NCI-H2029 (cell line): ENCODE data around the gene SORCS2.

Experiments used
- DNase-seq: peaks from one replicate; lab custom pipeline; 2025; lab: John Stamatoyannopoulos, UW

SORCS2 gene

DNA sequence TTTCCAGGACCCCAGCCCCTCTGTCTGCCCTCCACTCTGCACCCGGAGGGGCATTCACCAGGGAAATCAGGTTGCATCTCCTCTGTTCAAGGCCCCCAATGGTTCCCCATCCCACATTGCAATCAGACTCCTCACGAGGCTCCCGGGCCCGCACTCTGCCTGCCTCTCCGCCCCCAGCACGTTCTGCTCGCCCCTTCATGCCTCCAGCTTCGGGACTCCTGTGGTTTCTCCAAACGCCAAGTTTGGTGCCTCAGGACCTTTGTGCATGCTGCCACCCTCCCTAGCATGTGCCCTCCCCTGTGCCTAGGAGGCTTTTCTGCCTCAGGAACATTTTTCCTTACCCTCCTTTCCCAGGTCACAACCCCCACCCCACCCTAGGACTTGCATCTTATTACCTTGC is 426.0 kb downstream of the SORCS2 start:
- no peak for DNase-seq

DNA sequence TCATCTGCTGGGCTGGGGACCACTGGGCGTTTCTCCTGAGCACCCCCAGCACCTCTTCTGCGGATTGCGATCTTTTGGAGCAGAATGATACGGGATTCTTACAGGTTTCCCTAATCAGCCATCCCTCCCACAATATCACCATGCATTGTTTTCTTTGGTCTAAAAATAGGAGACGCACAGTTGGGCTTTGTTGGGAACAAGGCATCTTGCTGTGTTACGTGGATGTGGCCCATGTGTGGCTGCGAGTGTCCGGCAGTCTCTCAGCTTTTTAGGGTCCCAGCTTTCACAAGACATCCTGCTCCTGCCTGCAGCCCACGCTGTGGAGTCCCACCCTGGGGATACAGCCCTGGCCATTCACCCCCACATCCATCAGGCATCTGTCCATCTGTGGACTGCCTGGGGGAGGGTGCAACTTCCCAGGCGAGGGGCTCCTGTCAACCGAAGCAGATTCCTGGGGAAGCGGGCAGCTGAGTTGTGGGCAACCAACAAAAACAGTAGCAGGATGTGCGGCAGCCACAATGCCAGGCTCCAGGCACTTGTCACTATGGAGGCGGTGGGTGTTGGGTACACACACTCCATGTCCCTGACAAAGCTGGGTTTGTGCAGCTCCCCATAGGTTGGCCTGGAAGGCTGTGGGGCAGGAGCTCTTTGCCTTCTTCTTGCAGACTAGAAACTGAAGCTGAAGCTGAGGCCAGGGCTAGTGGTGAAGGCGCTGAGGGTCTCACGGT is 427.9 kb downstream of the SORCS2 start:
- no peak for DNase-seq

DNA sequence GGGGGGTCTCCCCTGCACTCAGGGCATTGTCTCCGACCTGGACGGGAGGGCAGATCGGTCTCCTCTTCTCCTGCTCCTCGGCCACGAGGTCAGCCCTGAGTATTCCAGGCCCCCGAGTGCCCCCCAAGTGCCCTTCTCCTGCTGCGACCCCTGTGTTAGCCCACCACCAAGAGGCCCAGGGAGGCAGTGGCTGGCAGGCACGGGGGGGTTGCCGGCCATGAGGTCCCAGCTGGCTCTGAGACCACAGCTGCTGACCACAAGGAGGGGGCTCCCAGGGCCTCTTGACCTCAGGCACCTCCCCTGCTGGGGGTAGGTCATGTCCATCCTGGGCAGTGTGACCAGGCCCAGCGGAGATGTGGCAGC is 428.5 kb downstream of the SORCS2 start:
- DNase-seq, result no peak

DNA sequence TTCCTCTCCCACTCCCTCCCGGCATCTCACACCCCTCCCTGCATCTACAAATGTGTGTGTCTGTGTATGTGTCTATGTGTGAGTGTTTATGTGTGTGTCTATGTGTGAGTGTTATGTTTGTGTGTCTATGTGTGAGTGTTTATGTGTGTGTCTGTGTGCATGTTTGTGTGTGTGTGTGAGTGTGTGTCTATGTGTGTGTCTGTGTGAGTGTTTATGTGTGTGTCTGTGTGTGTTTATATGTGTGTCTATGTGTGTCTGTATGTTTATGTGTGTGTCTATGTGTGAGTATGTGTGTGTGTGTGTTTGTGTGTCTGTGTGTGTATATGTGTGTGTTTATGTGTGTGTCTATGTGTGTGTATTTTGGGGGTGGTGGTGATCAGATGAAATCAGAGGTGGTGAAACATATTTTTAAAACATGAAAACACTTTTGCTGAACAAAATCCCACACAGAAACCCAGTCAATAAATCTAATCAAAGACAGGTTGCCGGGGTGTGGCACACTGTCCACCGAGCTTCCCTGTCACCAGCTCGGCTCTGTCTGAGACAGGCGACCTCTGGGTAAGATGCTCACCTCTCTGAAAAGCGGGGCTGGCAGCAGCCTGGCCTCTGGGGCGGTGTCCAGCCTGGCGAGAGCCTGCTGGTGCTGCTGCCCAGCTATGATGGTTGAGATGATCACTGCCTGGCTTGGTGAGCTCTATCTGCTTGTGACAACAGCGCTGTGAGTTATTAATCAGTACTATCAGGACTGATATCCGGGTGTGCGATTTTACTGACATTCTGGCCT is 429.1 kb downstream of the SORCS2 start:
- DNase-seq, result no peak

DNA sequence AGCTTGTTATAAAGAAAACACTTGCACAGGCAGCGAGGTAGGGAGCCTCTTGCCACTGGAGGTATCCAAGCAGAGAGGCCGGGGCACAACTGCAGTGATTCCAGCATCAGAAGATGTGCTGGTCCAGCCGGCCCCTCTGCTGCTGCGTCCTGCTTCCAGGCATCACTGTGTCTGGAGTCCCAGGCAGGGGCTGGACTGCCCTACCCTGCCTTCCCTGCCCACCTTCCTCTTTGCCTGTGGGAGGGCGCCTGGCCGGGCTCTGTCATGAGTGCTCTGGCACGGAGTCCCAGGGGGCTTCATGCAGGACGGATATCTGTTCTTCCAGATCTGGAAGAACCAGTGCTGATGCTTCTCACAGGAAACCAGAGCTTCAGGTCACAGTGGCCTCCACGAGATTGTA is 430.0 kb downstream of the SORCS2 start:
- no peak for DNase-seq

DNA sequence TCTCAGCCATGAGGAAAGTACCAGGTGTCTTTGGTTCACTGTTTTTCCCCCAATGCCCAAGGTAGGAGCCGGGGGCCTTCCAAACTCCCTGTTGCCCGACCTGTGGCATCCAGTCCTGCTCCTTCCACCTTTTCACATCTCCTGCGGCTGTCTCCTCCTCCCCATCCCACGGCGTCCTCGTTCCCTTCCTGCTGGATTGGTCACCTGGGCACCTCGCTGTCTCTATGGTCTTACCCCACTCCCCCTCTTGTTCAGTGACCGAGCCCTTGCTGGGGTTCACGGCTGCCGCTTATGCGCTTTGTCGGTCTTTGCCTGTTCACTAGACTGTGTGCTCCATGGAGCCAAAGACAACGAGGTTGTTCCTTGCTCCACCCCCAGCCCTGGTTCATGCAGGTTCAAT is 431.1 kb downstream of the SORCS2 start:
- no peak for DNase-seq

DNA sequence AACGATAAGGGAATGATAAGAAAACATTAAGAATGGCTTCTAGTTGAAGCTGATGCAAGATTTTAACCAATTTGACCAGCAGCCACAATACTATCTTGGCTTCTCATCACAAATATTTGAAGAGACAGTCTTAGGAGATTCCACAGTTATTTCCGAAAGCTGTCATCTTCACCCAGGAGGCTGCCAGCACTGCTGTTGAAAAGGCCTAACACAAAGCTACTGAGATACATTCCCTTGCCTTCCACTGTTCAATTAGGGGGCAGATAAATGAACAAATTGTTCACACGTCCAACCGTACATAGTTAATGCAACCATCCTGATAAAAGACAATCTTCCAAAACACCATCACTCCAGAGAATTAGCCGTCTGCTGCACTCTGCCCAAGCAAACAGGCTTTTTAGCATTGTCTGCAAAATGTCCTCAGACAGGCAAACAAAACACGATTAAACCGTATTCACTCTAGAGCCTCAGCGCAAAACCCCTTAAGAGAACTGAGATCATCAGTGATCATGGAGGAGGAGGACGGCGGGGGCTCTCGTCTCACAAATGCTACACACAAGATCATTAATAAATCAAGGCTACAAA is 432.1 kb downstream of the SORCS2 start:
- peak; percentile 47 for DNase-seq

DNA sequence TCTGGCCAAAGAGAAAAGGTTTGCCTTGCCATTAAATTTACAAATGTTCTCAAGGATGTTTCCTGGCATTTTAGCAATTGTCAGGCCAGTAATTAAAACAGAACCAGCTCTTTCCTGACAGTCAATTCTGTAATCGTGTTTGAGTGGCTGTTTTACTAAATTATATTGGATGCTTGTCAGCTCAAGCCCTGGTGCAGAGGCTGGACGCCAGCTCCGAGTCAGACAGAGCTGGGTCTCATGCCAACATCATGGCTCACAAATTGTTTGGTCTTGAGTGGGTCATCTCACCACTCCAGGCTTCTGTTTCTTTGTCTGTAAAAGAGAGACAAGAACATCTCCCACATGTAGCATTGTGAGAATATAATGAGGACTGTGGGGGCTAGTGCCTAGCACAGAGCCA is 432.7 kb downstream of the SORCS2 start:
- peak; percentile 63 for DNase-seq

DNA sequence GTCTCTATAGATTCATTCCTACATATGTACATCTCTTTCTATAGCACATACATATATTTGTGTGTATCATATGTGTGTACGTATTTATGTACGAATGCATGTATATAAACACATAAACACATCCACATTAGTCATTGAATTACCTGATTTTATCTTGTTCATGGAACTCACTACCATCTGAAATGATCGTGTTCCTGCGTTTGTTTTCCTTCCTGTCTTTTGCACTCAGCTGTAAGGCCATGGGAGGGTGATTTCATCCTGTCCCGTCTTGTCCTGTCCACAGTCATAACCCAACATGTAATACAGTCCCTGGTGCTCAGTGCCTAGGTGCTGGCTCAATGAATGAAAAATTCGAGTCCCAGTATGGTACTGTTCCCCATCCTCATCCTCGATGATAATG is 434.2 kb downstream of the SORCS2 start:
- no peak for DNase-seq

DNA sequence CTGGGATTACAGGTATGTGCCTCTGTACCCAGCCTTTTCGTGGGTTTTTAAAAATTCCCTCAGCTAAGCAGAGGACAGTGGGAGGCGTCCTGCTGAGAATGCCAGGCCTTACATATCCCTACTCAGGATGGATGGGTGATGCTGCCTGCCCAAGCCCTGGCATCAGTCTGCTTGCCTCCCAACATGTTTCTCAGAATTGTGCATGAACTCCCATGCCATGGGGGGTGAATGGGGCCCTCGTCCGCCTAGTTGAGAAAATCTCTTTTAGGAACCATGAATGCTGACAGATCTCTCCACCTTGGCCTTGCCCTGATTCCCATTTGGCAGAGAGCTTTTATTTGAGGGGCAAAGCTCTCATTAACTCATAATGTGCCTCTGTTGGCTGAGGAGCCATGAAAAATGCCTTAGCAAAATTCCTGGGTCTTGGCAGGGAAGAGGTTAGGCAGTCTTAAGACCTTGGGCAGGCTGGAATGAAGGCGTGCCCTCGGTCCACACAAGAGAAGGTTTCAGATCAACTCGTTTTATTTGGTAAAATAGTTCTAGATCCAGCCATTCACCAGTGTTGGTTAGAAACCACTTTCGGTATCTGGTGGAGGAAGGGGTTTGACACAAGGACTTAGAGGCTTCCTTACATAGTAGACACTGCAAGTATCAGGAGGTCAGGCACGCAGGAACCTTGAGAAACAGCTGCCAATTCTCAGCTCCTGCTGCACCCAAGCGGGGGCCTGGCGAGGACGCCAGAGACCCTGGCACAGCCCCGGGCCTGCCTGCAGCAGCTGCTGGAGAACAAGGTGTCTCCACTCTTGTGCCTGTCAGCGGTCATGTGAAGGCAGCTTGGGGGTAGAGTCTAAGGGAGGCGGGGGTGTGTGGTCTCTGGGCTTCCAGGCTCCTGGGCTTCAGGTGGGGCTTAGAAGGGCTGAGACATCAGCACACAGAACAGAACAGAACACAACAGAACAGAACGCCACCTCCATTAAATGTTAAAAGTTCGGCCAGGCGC is 435.2 kb downstream of the SORCS2 start:
- no peak for DNase-seq

DNA sequence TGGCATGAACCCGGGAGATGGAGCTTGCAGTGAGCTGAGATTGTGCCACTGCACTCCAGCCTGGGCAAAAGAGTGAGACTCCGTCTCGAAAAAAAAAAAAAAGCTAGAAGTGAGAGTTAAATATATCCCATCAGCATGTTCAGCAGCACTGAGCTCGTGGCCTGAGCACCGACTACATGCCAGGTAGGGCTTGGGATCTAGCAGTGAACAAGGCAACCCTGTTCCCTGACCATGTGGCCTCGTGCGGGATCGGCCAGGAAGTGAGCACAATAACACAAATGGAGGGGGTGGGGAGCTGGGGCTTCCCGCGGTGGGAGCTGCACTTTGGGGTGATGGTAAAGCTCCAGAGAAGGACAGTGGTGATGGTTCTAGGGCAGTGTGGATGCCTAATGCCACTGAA is 436.1 kb downstream of the SORCS2 start:
- no peak for DNase-seq

DNA sequence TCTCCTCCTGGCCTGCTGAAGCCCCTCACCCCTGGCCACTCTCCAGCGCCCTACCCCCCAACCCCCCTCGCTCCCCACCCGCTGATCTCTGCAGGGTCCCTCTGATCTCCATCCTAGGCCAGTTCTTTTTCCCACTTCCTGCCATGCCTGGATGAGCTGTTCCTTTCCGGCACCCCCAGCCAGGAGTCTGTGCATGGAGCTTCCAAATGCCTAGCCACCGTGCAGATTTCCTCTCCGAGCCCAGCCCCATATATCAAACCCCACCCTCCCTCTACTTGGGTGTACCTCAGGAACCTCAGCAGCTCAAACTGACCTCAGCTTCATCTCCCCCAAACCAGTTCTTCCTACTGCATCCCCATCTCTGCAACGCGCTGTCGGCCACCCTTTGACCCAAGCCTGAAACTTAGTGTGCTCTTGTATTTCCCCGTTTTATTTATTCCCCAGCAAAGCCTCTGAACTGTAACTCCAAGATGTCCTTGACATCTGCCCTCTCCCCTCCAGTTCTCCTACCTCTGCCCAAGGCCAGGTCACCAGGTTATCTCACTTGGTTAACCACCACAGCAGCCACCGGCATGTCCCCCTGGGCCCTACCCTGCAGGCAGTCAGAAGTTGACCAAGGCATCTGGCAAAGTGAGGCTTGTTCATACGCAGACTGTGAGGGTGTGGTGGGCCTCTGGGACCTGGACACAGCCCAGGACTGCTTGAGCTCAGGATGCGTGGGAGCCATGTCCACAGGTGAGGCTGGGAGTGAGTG is 437.3 kb downstream of the SORCS2 start:
- DNase-seq, result no peak

DNA sequence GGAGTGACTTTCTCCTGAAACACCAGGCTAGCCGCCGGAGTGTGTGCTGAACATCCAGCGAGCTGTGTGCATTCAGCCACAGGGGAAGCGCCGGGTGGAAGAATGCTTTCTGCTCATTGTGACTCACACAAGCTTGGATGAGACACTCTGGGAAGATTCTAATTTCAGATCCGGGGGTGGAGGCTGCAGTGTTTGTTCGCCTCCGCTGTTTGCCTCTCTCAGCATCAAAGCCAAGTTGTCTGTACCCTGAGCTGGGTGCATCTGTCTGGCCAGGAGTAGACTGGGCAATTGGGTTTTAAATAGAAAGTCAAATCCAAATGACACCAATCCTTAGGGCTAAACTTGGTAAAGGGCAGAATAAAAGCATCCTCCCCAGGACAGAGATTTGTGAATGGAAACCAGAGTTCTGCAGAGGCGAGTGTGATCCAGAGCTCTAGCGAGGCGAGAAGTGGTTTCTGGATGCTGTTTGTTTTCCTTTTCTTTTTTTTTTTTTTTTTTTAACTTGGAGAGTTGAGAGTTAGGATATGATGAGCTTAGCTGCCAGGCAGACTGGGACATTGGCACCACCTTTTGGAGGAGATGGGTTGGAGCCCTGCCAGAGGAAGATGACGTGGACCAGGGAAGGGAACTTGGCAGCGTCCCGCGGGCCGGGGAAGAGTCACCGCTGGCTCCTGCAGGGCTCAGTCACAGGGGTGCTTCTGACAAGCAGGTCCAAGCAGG is 438.4 kb downstream of the SORCS2 start:
- DNase-seq, result peak; percentile 42

DNA sequence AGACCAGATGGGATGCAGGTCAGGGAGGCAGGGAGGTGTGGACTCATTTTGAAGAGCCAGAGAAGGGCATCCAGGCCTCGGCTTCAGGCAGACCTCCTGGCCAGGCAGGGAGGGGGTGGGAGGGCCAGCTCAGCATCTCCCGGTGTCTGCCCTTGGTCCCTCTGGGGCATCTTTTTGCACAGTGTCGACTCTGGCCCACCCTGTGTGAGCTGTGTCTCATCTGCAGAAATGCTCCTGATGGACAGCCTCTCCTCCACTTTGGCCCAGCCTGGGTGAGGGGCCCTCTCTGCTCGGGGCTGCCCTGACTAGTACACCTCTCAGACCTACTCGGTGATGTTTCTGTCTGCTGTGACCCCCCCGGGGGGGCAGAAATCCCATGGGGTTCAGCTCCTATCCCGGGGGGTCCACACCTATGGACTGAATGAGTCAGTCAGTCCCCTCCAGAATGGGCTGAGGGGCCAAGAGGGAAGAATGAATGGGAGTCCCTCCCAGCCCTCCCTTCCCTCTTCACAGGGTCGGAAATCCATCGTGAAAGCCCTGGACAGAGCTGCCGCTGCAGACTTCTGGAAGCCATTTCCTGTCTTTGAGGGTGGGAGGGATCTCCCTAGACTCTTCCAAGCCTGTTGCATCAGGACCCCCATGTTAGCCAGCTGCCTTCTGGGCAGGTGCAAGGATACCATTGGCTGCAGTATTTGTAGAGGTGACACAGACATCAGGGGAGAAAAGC is 439.1 kb downstream of the SORCS2 start:
- no peak for DNase-seq

DNA sequence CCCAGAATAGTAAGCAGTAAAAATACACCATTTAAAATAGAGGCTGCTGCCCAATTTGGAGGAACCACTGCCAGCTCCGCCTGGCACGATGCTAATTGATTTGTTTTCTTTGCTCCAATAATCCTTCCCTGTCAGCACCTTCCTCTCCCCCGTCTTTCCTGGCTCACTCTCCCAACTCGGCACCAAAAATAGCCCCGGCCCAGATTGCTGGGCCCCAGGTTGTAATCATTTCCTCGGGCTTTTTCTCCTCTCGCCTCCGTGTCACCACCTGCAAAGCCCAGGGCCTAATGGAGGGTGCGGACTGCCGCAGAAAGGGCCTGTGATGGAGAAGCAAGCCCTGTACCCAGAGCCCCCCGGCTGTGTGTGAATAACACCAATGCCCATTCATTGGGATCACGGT is 440.0 kb downstream of the SORCS2 start:
- no peak for DNase-seq

DNA sequence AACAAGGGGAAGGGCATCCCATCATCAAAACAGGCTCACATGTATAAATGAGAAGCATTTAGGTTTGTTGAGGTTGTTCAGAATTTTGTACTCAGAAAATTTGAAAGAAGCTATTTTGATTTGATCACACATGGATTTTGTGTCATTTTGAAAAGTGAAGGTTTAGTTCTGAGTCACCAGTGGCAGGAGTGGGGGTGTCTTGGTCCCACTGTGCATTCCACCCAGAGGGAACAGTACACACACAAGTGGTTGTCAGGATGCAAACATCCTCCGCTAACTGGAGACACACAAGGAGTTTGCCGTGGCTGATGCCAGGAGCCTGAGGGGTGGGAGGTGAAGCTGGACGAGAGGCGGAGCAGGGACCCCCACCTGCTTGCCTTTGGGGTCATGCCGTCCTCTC is 440.6 kb downstream of the SORCS2 start:
- no peak for DNase-seq

DNA sequence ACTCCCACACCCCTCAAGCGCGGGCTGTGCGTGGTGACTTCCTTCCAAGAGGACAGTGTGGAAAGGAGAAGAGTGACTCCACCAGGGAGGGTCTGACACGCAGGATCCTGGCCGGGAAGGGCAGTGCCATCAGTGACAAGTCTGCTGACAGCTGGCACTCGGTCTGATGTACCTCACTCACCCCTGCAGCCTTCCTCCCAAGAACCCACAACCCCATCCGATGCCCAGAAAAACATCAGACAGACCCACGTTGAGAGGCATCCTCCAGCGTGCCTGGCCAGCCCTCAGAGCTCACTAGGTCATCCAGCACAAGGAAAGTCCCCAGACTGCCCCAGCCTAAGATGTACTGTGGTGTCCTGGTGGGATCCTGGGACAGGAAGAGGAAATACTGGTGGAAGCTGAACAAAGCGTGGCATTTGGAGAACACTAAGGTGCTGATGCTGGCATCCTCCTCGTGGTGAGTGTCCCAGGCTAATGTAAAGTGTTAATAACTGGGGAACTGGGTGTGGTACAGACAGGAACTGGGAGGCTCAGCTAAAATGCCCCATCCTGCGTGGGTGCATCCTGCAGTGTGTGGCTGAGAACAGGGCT is 442.4 kb downstream of the SORCS2 start:
- DNase-seq, result no peak

DNA sequence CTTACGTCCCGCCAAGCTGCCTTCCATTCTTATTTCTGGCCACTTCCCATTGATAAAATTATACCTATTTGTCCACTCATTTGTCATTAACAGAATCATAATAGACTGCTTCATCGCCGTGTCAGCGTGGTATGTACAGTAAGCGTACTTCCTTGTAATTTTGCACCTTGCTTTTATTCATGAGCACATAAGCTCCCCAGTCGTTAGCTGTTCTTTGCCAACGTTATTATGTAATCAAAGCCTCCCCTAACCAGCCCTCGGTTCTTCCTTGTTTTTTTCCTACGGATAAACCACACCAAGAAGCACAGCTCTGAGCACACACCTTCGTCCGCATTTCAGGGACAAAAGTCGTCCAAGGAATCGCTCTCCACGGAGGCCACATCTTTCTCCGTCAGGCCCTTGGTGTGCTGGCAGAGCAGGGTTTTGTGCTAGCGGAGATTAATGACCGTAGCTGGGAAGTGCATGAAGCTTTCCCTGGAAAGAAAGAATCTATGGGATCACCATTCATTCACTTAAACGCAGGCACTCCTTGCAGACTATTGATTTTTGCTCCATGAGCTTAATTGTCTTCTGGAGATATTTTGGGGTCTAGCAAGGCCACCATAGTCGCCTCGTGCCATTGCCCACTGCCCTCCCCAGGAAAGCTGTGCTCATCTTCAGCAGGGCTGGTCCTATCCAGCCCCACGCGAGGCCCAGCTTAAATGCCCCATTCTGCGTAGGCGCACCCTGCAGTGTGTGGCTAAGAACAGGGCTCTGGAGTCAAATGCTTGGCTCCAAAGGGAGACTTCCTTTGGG is 443.3 kb downstream of the SORCS2 start:
- DNase-seq, result peak; percentile 53

DNA sequence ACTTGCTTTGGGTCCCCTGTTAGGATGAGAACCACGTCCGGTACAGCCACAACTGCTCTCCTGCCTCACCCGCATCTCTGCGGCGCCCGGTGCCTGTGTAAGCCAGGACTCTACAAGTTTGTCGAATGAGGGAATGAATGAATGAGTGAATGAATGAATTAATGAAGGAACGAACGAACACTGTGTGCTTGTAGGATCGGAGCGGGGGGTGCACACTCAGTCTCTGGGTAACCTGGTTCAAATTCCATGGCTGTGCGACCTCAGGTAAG is 443.8 kb downstream of the SORCS2 start:
- DNase-seq, result no peak
